ENCODE data around the gene DLX1.

GRCh38 chr2:172097557-172098131, 12.3 kb downstream of the DLX1 start:
- TF ChIP-seq, protein P1, sequence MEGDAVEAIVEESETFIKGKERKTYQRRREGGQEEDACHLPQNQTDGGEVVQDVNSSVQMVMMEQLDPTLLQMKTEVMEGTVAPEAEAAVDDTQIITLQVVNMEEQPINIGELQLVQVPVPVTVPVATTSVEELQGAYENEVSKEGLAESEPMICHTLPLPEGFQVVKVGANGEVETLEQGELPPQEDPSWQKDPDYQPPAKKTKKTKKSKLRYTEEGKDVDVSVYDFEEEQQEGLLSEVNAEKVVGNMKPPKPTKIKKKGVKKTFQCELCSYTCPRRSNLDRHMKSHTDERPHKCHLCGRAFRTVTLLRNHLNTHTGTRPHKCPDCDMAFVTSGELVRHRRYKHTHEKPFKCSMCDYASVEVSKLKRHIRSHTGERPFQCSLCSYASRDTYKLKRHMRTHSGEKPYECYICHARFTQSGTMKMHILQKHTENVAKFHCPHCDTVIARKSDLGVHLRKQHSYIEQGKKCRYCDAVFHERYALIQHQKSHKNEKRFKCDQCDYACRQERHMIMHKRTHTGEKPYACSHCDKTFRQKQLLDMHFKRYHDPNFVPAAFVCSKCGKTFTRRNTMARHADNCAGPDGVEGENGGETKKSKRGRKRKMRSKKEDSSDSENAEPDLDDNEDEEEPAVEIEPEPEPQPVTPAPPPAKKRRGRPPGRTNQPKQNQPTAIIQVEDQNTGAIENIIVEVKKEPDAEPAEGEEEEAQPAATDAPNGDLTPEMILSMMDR (conservative IDR thresholded peaks at IDR 0.05) = no peak
- TF ChIP-seq EZH2 (IDR thresholded peaks at IDR 0.05; ENCODE audit: low read depth) = no peak

All from PC-9 (cell line).